A549 (cell line): ENCODE results near the gene YAF2. TPM values are rescaled to one million over a fixed set of nuclear protein-coding genes. Genes with fewer than 3 reads are reported as not detected.

Experiments
- ATAC-seq, 2 experiments: fragments of 200-7000 bp in 1 of 2; fragments of >200 bp in 1 of 2; cut with Nextera tagmentation in 1 of 2; cut with Tn5 transposase in 1 of 2; 3 replicates each; pipeline versions ENCODE4 v1.8.0 to v1.9.1; 2018 to 2020; ENCODE audit warnings: mild to moderate bottlenecking in 1 of 2, moderate library complexity in 1 of 2
- CTCF ChIA-PET: fragments of 300-600 bp; sonication (Branson Sonifier 250); formaldehyde crosslinking; extraction: SDS; loops from one replicate; lab custom pipeline; 2021; ENCODE audit warnings: antibody characterized with exemption, inconsistent platforms; lab: Yijun Ruan, JAX
- POLR2A ChIA-PET: fragments of 350-600 bp; formaldehyde crosslinking; extraction: SDS; loops from one replicate; lab custom pipeline; 2021; ENCODE audit warnings: antibody characterized with exemption, inconsistent platforms; lab: Yijun Ruan, JAX
- DNase-seq, 2 experiments: peaks; one replicate each; pipeline versions ENCODE4 v3.0.0 to v3.0.0-alpha.2; 2011 to 2016; ENCODE audit warnings: low read depth in 1 of 2, low spot score in 1 of 2
- FAIRE-seq: peaks from 2 replicates; lab custom pipeline; 2011; peaks lifted over from hg19 to GRCh38; lab: Jason Lieb, UNC
- H3K27ac ChIP-seq, 2 experiments: fragments of >200 bp; sonication (Bioruptor Twin); formaldehyde crosslinking; 3 replicates each; pipeline ENCODE4 v1.5.1; 2016 to 2017
- H3K4me1 ChIP-seq: fragments of >200 bp; sonication (Bioruptor Twin); formaldehyde crosslinking; 3 replicates; pipeline ENCODE4 v1.6.1; 2016
- H3K4me2 ChIP-seq: fragments of >200 bp; sonication (Bioruptor Twin); formaldehyde crosslinking; 3 replicates; pipeline ENCODE4 v1.6.1; 2016
- H3K4me3 ChIP-seq: fragments of >200 bp; sonication (Bioruptor Twin); formaldehyde crosslinking; 3 replicates; pipeline ENCODE4 v1.5.1; 2016
- H3K9me3 ChIP-seq: fragments of >200 bp; sonication (Bioruptor Twin); formaldehyde crosslinking; 3 replicates; pipeline ENCODE4 v1.6.1; 2016
- CBX2 ChIP-seq: fragments of 200-600 bp; sonication (generic); IDR thresholded peaks from 2 replicates; pipeline ENCODE4 v1.6.1; 2016; ENCODE audit warnings: low read depth, mild to moderate bottlenecking, borderline replicate concordance
- CEBPB ChIP-seq, 2 experiments: fragments of >200 bp in 1 of 2; sonication (Bioruptor Twin) in 1 of 2; formaldehyde crosslinking in 1 of 2; IDR thresholded peaks; 2 replicates each; pipeline ENCODE4 v1.6.1; 2012 to 2016
- CHD2 ChIP-seq: fragments of 150-350 bp; IDR thresholded peaks from 2 replicates; pipeline ENCODE4 v1.6.1; 2014; ENCODE audit warnings: low read length; ENCODE audit not compliant: partially characterized antibody
- ESRRA ChIP-seq: fragments of 150-350 bp; IDR thresholded peaks from 2 replicates; pipeline ENCODE4 v1.6.1; 2014; ENCODE audit warnings: mild to moderate bottlenecking, low read length, borderline replicate concordance
- FOSL2 ChIP-seq, 2 experiments: fragments of 450-650 bp in 1 of 2; fragments of >200 bp in 1 of 2; sonication (Bioruptor Twin) in 1 of 2; formaldehyde crosslinking; IDR thresholded peaks; 2 replicates each; pipeline versions ENCODE4 v1.5.0 to v1.6.1; 2016 to 2020; ENCODE audit warnings: mild to moderate bottlenecking in 1 of 2, moderate library complexity in 1 of 2
- FOXS1 ChIP-seq: fragments of 250-450 bp; sonication (Bioruptor Pico); IDR thresholded peaks from 2 replicates; pipeline ENCODE4 v1.5.0; 2020; ENCODE audit warnings: mild to moderate bottlenecking, moderate library complexity
- GATA3 ChIP-seq: IDR thresholded peaks from 2 replicates; pipeline ENCODE4 v1.6.1; 2012; ENCODE audit warnings: borderline replicate concordance
- HOXA7 ChIP-seq: fragments of 250-450 bp; sonication (Bioruptor Pico); IDR thresholded peaks from 2 replicates; pipeline ENCODE4 v1.5.0; 2020; ENCODE audit warnings: mild to moderate bottlenecking, moderate library complexity
- HOXB5 ChIP-seq: fragments of 250-450 bp; sonication (Bioruptor Pico); IDR thresholded peaks from 2 replicates; pipeline ENCODE4 v1.5.0; 2020; ENCODE audit warnings: mild to moderate bottlenecking, moderate library complexity
- JUN ChIP-seq, 2 experiments: fragments of >200 bp; sonication (Bioruptor Twin); formaldehyde crosslinking; IDR thresholded peaks; 2 replicates in 1 of 2; 3 replicates in 1 of 2; pipeline ENCODE4 v1.6.1; 2016 to 2017
- KDM5A ChIP-seq: fragments of 200-600 bp; sonication (generic); IDR thresholded peaks from 2 replicates; pipeline ENCODE4 v1.6.1; 2016; ENCODE audit warnings: antibody characterized with exemption, mild to moderate bottlenecking
- MAFK ChIP-seq: fragments of 450-650 bp; IDR thresholded peaks from 2 replicates; pipeline ENCODE4 v1.6.1; 2014; ENCODE audit not compliant: partially characterized antibody
- MYC ChIP-seq: IDR thresholded peaks from 2 replicates; pipeline ENCODE4 v1.6.1; 2012; ENCODE audit warnings: mild to moderate bottlenecking, inconsistent platforms, low read length, improper control_type of control experiment, borderline replicate concordance
- NPAS2 ChIP-seq: fragments of 250-450 bp; sonication (Bioruptor Pico); IDR thresholded peaks from 2 replicates; pipeline ENCODE4 v1.8.0; 2022; ENCODE audit warnings: mild to moderate bottlenecking, moderate library complexity, borderline replicate concordance
- POLR2AphosphoS2 ChIP-seq: conservative IDR thresholded peaks from 2 replicates; pipeline ENCODE4 v1.6.1; 2012; ENCODE audit warnings: low read length, improper control_type of control experiment, inconsistent platforms
- RAD21 ChIP-seq, 2 experiments: fragments of >200 bp in 1 of 2; sonication (Bioruptor Twin) in 1 of 2; formaldehyde crosslinking in 1 of 2; IDR thresholded peaks in 1 of 2; conservative IDR thresholded peaks in 1 of 2; 2 replicates in 1 of 2; 3 replicates in 1 of 2; pipeline ENCODE4 v1.6.1; 2012 to 2018; ENCODE audit warnings: inconsistent platforms in 1 of 2
- RARB ChIP-seq: fragments of 250-450 bp; sonication (Bioruptor Pico); IDR thresholded peaks from 2 replicates; pipeline ENCODE4 v1.8.0; 2021; ENCODE audit warnings: mild to moderate bottlenecking, moderate library complexity
- RCOR1 ChIP-seq: fragments of 150-350 bp; IDR thresholded peaks from 2 replicates; pipeline ENCODE4 v1.6.1; 2014; ENCODE audit warnings: antibody characterized with exemption, low read length, low read depth
- RFX5 ChIP-seq: fragments of 450-650 bp; IDR thresholded peaks from 2 replicates; pipeline ENCODE4 v1.7.1; 2014; ENCODE audit warnings: antibody characterized with exemption, mild to moderate bottlenecking, moderate library complexity
- SMC3 ChIP-seq: fragments of >200 bp; sonication (Bioruptor Twin); formaldehyde crosslinking; IDR thresholded peaks from 3 replicates; pipeline ENCODE4 v1.6.1; 2018; ENCODE audit warnings: inconsistent platforms
- SREBF2 ChIP-seq: fragments of 450-650 bp; IDR thresholded peaks from 2 replicates; pipeline ENCODE4 v1.6.1; 2014; ENCODE audit warnings: mild to moderate bottlenecking, moderate library complexity
- TFCP2L1 ChIP-seq: fragments of 250-450 bp; sonication (Bioruptor Pico); IDR thresholded peaks from 2 replicates; pipeline ENCODE4 v1.5.0; 2021; ENCODE audit warnings: mild to moderate bottlenecking
- ZFP36 ChIP-seq: fragments of 450-650 bp; IDR thresholded peaks from 2 replicates; pipeline ENCODE4 v1.6.1; 2014; ENCODE audit warnings: borderline replicate concordance; ENCODE audit not compliant: partially characterized antibody
- ZNF302 ChIP-seq: fragments of 250-450 bp; sonication (Bioruptor Pico); IDR thresholded peaks from 2 replicates; pipeline ENCODE4 v1.9.0; 2021; ENCODE audit warnings: inconsistent platforms, mild to moderate bottlenecking, moderate library complexity
- ZSCAN20 ChIP-seq: fragments of 250-450 bp; sonication (Bioruptor Pico); IDR thresholded peaks from 2 replicates; pipeline ENCODE4 v1.8.0; 2022; ENCODE audit warnings: mild to moderate bottlenecking, moderate library complexity
- WGBS: methylation state at CpG from one replicate; pipeline ENCODE4 v1.1.6; 2017; ENCODE audit errors: missing lambda C conversion rate; 5-methylcytosine and 5-hydroxymethylcytosine counted together
- polyA plus RNA-seq, 4 experiments: library from polyadenylated mRNA; depleted of rRNA in 3 of 4; stranded (reverse); fragments of >200 nt; fragmentation: RNase III in 1 of 4; extraction: RNeasy Plus Mini Kit Qiagen cat#74134 plus additional on column Dnase treatment in 1 of 4; gene quantifications; 2 replicates in 3 of 4; 3 replicates in 1 of 4; pipeline ENCODE4 v1.2.3, GENCODE V29; 2011 to 2017
- TF ChIP-seq, protein P1 (sequence below): fragments of >200 bp; sonication (Bioruptor Twin); formaldehyde crosslinking; IDR thresholded peaks from 2 replicates; pipeline ENCODE4 v1.6.1; 2016
- TF ChIP-seq, protein P2 (sequence below): fragments of 250-450 bp; sonication (Bioruptor Pico); IDR thresholded peaks from 2 replicates; pipeline ENCODE4 v1.5.0; 2021; ENCODE audit warnings: mild to moderate bottlenecking, moderate library complexity, borderline replicate concordance
- TF ChIP-seq, protein P3 (sequence below): IDR thresholded peaks from 2 replicates; pipeline ENCODE4 v1.6.1; 2012
- TF ChIP-seq, protein P4 (sequence below): IDR thresholded peaks from 2 replicates; pipeline ENCODE4 v1.6.1; 2012
- TF ChIP-seq, protein P5 (sequence below): fragments of >200 bp; sonication (Bioruptor Twin); formaldehyde crosslinking; IDR thresholded peaks from 3 replicates; pipeline ENCODE4 v1.6.1; 2016

YAF2 gene
- polyA plus RNA-seq, 2 of the 4 experiments (the other 2 are of a cell fraction): 21.5 to 49.2 TPM

DNA sequence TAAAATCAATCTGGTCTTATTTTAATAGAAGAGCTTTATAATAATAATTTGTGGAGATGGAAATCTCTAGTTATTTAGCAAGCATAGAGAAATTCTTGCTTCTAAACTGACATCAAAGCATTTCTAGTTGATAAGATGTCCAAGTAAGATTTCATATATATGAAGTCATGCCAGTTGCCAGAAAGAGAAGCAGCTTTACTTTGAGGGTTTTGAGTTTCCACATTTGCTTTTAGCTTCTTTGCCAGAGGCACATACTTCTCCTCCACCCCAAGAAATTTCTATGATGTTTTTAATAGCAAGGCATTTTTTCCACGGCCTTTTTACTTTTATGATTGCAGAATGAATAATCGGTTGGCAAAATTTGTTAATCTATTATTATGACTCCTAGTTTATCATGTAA is 24.2 kb upstream of the YAF2 start:
- Histone ChIP-seq H3K4me2 (no peak overlapping the region), H3K4me3 (no peak overlapping the region), H3K4me1 (no peaks in the 10 kb centered on the region), H3K9me3 (no peaks in the 10 kb centered on the region), H3K27ac (no peak overlapping the region)
- no peak for ATAC-seq
- no peak for FAIRE-seq
- no peak for TF ChIP-seq KDM5A
- no peak for TF ChIP-seq ZSCAN20 (CRISPR knock-in tag)
- TF ChIP-seq, protein P1, sequence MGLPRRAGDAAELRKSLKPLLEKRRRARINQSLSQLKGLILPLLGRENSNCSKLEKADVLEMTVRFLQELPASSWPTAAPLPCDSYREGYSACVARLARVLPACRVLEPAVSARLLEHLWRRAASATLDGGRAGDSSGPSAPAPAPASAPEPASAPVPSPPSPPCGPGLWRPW: no peak
- no peak for TF ChIP-seq CEBPB (IDR thresholded peaks at IDR 0.05)
- TF ChIP-seq, protein P2, sequence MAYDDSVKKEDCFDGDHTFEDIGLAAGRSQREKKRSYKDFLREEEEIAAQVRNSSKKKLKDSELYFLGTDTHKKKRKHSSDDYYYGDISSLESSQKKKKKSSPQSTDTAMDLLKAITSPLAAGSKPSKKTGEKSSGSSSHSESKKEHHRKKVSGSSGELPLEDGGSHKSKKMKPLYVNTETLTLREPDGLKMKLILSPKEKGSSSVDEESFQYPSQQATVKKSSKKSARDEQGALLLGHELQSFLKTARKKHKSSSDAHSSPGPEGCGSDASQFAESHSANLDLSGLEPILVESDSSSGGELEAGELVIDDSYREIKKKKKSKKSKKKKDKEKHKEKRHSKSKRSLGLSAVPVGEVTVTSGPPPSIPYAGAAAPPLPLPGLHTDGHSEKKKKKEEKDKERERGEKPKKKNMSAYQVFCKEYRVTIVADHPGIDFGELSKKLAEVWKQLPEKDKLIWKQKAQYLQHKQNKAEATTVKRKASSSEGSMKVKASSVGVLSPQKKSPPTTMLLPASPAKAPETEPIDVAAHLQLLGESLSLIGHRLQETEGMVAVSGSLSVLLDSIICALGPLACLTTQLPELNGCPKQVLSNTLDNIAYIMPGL (CRISPR knock-in tag): no peak
- TF ChIP-seq RCOR1: no peak
- TF ChIP-seq MAFK: no peak
- no peak for TF ChIP-seq POLR2AphosphoS2
- TF ChIP-seq ESRRA: no peak
- no peak for TF ChIP-seq NPAS2 (CRISPR knock-in tag)
- TF ChIP-seq FOXS1 (CRISPR knock-in tag): no peak
- no peak for TF ChIP-seq CHD2
- no peak for TF ChIP-seq RARB (CRISPR knock-in tag)
- TF ChIP-seq GATA3: no peak
- no peak for TF ChIP-seq FOSL2 (IDR thresholded peaks at IDR 0.05)
- TF ChIP-seq FOSL2 (CRISPR knock-in tag; IDR thresholded peaks at IDR 0.05): no peak
- no peak for TF ChIP-seq ZFP36
- TF ChIP-seq SMC3: no peak
- no peak for TF ChIP-seq JUN (IDR thresholded peaks at IDR 0.05)
- TF ChIP-seq RFX5: no peak
- no peak for TF ChIP-seq HOXA7 (CRISPR knock-in tag)
- ChIA-PET POLR2A (no interaction called here), CTCF (no interaction called here)
- no peak for DNase-seq
- 38% methylated on average over 2 of the region's 2 CpGs for WGBS

DNA sequence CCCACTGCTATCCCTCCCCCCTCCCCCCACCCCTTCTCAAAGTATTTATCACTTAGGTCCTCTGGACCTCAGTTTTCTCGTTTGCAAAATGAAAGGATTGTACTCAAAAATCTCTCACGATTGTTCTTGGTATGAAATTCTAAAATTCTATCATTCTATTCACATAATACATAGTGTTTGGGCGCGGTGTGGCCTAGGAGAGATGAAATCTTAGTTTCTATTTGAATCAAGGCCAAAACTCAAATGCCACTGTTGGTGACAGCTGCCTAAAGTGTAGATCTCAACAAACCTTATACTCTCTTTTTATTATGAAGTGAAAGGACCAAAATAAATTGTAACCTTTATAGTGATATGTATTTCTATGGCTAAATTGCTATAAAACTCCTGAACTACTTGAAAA is 23.7 kb upstream of the YAF2 start:
- Histone ChIP-seq H3K4me2 (no peak overlapping the region), H3K4me3 (no peak overlapping the region), H3K9me3 (no peaks in the 10 kb centered on the region), H3K27ac (no peak overlapping the region), H3K4me1 (no peaks in the 10 kb centered on the region)
- no peak for FAIRE-seq
- 54% methylated on average over 4 of the region's 4 CpGs for WGBS
- ChIA-PET POLR2A (no interaction called here), CTCF (no interaction called here)
- no peak for ATAC-seq
- TF ChIP-seq RAD21 (conservative IDR thresholded peaks at IDR 0.05 in 1 of 2, IDR thresholded peaks at IDR 0.05 in 1 of 2) (no peak), FOSL2 (IDR thresholded peaks at IDR 0.05) (no peak), FOSL2 (CRISPR knock-in tag; IDR thresholded peaks at IDR 0.05) (no peak), RARB (CRISPR knock-in tag) (no peak), HOXB5 (CRISPR knock-in tag) (no peak), ZNF302 (CRISPR knock-in tag) (no peak), SREBF2 (no peak), CBX2 (no peak), TFCP2L1 (CRISPR knock-in tag) (no peak), MYC (no peak)
- TF ChIP-seq, protein P3, sequence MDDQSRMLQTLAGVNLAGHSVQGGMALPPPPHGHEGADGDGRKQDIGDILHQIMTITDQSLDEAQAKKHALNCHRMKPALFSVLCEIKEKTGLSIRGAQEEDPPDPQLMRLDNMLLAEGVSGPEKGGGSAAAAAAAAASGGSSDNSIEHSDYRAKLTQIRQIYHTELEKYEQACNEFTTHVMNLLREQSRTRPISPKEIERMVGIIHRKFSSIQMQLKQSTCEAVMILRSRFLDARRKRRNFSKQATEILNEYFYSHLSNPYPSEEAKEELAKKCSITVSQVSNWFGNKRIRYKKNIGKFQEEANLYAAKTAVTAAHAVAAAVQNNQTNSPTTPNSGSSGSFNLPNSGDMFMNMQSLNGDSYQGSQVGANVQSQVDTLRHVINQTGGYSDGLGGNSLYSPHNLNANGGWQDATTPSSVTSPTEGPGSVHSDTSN: no peak
- TF ChIP-seq, protein P4, sequence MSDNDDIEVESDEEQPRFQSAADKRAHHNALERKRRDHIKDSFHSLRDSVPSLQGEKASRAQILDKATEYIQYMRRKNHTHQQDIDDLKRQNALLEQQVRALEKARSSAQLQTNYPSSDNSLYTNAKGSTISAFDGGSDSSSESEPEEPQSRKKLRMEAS: no peak
- TF ChIP-seq, protein P5, sequence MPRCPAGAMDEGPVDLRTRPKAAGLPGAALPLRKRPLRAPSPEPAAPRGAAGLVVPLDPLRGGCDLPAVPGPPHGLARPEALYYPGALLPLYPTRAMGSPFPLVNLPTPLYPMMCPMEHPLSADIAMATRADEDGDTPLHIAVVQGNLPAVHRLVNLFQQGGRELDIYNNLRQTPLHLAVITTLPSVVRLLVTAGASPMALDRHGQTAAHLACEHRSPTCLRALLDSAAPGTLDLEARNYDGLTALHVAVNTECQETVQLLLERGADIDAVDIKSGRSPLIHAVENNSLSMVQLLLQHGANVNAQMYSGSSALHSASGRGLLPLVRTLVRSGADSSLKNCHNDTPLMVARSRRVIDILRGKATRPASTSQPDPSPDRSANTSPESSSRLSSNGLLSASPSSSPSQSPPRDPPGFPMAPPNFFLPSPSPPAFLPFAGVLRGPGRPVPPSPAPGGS: no peak
- DNase-seq: no peak
